ENCODE measurements around the gene NF1. TPM values are rescaled to one million over a fixed set of nuclear protein-coding genes. Genes with fewer than 3 reads are reported as not detected.

NF1 gene
- total and polyA plus RNA-seq, 2 donors (not counting 1 experiment from before 2014, with no cell fraction given) = 10.8 to 27.7 TPM

DNA sequence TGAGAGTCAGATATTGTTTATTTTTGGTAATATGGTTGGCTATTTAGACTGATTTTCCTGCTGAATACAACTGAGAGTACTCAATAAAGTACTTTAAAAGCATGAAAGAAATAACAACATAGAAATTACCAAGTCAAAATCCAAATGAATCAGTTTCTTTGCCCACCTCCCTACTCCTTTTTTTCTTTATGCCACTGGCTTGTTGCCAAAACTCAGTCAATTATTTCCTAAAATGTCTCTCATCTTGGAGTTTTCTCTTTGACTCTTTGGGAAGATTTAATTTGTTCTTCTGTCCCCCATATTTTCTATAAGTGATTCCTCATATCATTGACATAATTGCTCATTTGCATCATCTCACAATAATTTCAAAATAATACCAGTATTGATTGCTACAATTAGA, 204.8 kb downstream of the NF1 start:
- H4K20me1 ChIP-seq (ENCODE audit: control insufficient read depth, insufficient read depth, low read length, poor library complexity, severe bottlenecking) = peaks cover 10% of the 10 kb centered on the region
- Mint-ChIP-seq H3K4me1 (peaks cover 19% of the 10 kb centered on the region), H3K4me3 (no peak overlapping the region), H3K27ac (peak overlapping the region; percentile 18), H3K27me3 (no peaks in the 10 kb centered on the region), H3K9me3 (ENCODE audit: insufficient read depth) (peaks cover 3% of the 10 kb centered on the region)
- H3K27ac ChIP-seq (ENCODE audit: low read length in 2 of 2) = no peak overlapping the region
- H3K36me3 ChIP-seq (replicated peaks in 1 of 2; ENCODE audit: control extremely low read depth in 1 of 2, control insufficient read depth in 1 of 2, extremely low read depth in 1 of 2, insufficient read depth in 2 of 2, low read length in 1 of 2) = peaks cover 9 to 21% of the 10 kb centered on the region in 2 experiments
- peaks cover 0 to 4% of the 10 kb centered on the region in 2 donors for H3K4me1 ChIP-seq (ENCODE audit: control insufficient read depth in 2 of 2, insufficient read depth in 2 of 2, low read length in 2 of 2)
- no peak for ATAC-seq (ENCODE audit: low read depth)
- intact Hi-C loops (cut with micrococcal nuclease) = no loop called here
- TF ChIP-seq, protein P1, sequence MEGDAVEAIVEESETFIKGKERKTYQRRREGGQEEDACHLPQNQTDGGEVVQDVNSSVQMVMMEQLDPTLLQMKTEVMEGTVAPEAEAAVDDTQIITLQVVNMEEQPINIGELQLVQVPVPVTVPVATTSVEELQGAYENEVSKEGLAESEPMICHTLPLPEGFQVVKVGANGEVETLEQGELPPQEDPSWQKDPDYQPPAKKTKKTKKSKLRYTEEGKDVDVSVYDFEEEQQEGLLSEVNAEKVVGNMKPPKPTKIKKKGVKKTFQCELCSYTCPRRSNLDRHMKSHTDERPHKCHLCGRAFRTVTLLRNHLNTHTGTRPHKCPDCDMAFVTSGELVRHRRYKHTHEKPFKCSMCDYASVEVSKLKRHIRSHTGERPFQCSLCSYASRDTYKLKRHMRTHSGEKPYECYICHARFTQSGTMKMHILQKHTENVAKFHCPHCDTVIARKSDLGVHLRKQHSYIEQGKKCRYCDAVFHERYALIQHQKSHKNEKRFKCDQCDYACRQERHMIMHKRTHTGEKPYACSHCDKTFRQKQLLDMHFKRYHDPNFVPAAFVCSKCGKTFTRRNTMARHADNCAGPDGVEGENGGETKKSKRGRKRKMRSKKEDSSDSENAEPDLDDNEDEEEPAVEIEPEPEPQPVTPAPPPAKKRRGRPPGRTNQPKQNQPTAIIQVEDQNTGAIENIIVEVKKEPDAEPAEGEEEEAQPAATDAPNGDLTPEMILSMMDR (IDR thresholded peaks at IDR 0.05) = no peak
- no peak for TF ChIP-seq EZH2 (IDR thresholded peaks at IDR 0.05; ENCODE audit: borderline replicate concordance, insufficient read depth, low read depth, low read length, poor library complexity, severe bottlenecking)
- H3K9ac ChIP-seq (ENCODE audit: low read length) = no peak overlapping the region
- ChIA-PET CTCF (no interaction called here), POLR2A (no interaction called here)
- H3K9me3 ChIP-seq (ENCODE audit: control extremely low read depth in 1 of 3, control insufficient read depth in 2 of 3, insufficient read depth in 1 of 3, low read length in 2 of 3) = peaks cover 0 to 4% (median 0%) of the 10 kb centered on the region in 3 donors
- H3K4me2 ChIP-seq (replicated peaks; ENCODE audit: low read depth, low read length, poor library complexity, severe bottlenecking) = no peak overlapping the region
- H3K27me3 ChIP-seq (replicated peaks in 1 of 4; ENCODE audit: control extremely low read depth in 1 of 4, control insufficient read depth in 3 of 4, insufficient read depth in 4 of 4, low read length in 3 of 4) = no peaks in the 10 kb centered on the region
- H2AFZ ChIP-seq (ENCODE audit: insufficient read depth, low read depth, low read length, poor library complexity, severe bottlenecking) = no peak overlapping the region
- peaks cover 41% of the 10 kb centered on the region for H3K79me2 ChIP-seq (ENCODE audit: control insufficient read depth, insufficient read depth, low read length)
- H3K4me3 ChIP-seq (ENCODE audit: control extremely low read depth in 1 of 5, extremely low read depth in 1 of 5, insufficient read depth in 1 of 5, low read depth in 2 of 5, low read length in 4 of 5) = no peak overlapping the region
- DNase-seq = no peak

DNA sequence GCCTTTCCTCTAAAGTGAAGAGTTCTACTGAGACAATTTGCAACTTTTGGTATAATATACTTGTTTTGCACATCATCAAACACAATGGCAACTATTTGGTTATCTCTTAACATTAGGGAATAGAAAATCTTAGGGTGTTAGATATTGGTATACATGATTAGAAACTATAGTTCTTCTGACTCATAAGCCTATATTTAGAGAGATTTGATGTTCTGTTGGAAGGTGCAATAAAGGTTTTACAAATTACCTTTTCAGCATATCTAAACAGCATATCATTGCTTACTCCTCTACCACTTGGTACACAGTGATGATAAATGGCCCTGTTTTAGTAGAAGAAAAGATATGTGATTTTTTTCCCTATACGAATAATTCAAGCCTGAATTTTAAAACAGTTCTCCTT, 212.9 kb downstream of the NF1 start:
- ATAC-seq (ENCODE audit: low read depth) = no peak
- peaks cover 96% of the 10 kb centered on the region for H3K79me2 ChIP-seq (ENCODE audit: control insufficient read depth, insufficient read depth, low read length)
- H3K4me1 Mint-ChIP-seq = peaks cover 77% of the 10 kb centered on the region

More for the DNA sequence above, 212.9 kb downstream of the NF1 start:
- POLR2A ChIA-PET = interaction anchor here (2.1 to 2.4 kb wide), 2 partner anchors 11 to 14 kb away, joined by 6 to 8 read pairs; partner anchors contain the start of gene EVI2A
- no CpG with 5 or more reads among the region's 1 CpG for WGBS (ENCODE audit: insufficient coverage)
- H3K4me3 Mint-ChIP-seq = peak overlapping the region; percentile 85
- no peaks in the 10 kb centered on the region for H3K27me3 Mint-ChIP-seq
- peaks cover 3% of the 10 kb centered on the region for H3K9me3 Mint-ChIP-seq (ENCODE audit: insufficient read depth)
- no peak for TF ChIP-seq EZH2 (IDR thresholded peaks at IDR 0.05; ENCODE audit: borderline replicate concordance, insufficient read depth, low read depth, low read length, poor library complexity, severe bottlenecking)
- TF ChIP-seq, protein P1 (IDR thresholded peaks at IDR 0.05) = no peak
- peak overlapping the region; percentile 3 to 98 (median 80) for H3K4me3 ChIP-seq (ENCODE audit: control extremely low read depth in 1 of 5, extremely low read depth in 1 of 5, insufficient read depth in 1 of 5, low read depth in 2 of 5, low read length in 4 of 5)
- peaks cover 28 to 43% of the 10 kb centered on the region in 2 donors for H3K4me1 ChIP-seq (ENCODE audit: control insufficient read depth in 2 of 2, insufficient read depth in 2 of 2, low read length in 2 of 2)
- peaks cover 3 to 53% of the 10 kb centered on the region in 2 experiments for H3K36me3 ChIP-seq (replicated peaks in 1 of 2; ENCODE audit: control extremely low read depth in 1 of 2, control insufficient read depth in 1 of 2, extremely low read depth in 1 of 2, insufficient read depth in 2 of 2, low read length in 1 of 2)
- peak overlapping the region; percentile 79 for H3K9ac ChIP-seq (ENCODE audit: low read length)
- CTCF ChIA-PET = no interaction called here
- H4K20me1 ChIP-seq (ENCODE audit: control insufficient read depth, insufficient read depth, low read length, poor library complexity, severe bottlenecking) = peaks cover 37% of the 10 kb centered on the region
- peak overlapping the region; percentile 79 for H3K4me2 ChIP-seq (replicated peaks; ENCODE audit: low read depth, low read length, poor library complexity, severe bottlenecking)
- H3K27ac Mint-ChIP-seq = peak overlapping the region; percentile 82
- H3K27me3 ChIP-seq (replicated peaks in 1 of 4; ENCODE audit: control extremely low read depth in 1 of 4, control insufficient read depth in 3 of 4, insufficient read depth in 4 of 4, low read length in 3 of 4) = no peaks in the 10 kb centered on the region
- peaks cover 0 to 1% (median 0%) of the 10 kb centered on the region in 3 donors for H3K9me3 ChIP-seq (ENCODE audit: control extremely low read depth in 1 of 3, control insufficient read depth in 2 of 3, insufficient read depth in 1 of 3, low read length in 2 of 3)
- intact Hi-C loops (cut with micrococcal nuclease) = loop anchor here (2.0 to 5.0 kb wide), 5 partner anchors 15 to 1377 kb away; partner anchors contain the start of genes ATAD5 and SSH2
- H2AFZ ChIP-seq (ENCODE audit: insufficient read depth, low read depth, low read length, poor library complexity, severe bottlenecking) = no peak overlapping the region
- no peak for DNase-seq
- H3K27ac ChIP-seq (ENCODE audit: low read length in 2 of 2) = peak overlapping the region in 1 of 2 donors; percentile 84
